ENCODE data around the gene BPI.
"Not testable (repeated sequence)": the region's sequence is repeated elsewhere in the genome, so short reads cannot be mapped to it uniquely, and the experiment has no call there.

The BPI gene

DNA sequence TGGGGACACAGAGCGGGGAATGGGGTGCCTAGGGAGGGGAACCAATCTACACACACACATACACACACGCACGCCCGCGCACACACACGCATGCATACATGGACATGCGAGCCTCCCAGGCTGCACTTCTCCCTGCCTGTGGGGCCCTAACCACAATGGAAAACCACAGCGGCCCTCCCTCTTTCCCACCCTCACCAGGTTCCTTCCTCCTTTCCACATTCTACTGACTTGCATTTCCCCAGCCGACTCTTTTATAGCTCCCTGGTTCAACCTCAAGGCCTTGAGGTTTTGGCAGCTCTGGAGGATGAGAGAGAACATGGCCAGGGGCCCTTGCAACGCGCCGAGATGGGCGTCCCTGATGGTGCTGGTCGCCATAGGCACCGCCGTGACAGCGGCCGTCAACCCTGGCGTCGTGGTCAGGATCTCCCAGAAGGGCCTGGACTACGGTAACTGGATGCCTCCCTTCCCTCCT is at the start of gene BPI:
Gene BPI (plus strand): TSS at position 249 of the 472 bp plus-strand sequence. CDS start 68 bp downstream, at position 317.
- no peak for DNase-seq

DNA sequence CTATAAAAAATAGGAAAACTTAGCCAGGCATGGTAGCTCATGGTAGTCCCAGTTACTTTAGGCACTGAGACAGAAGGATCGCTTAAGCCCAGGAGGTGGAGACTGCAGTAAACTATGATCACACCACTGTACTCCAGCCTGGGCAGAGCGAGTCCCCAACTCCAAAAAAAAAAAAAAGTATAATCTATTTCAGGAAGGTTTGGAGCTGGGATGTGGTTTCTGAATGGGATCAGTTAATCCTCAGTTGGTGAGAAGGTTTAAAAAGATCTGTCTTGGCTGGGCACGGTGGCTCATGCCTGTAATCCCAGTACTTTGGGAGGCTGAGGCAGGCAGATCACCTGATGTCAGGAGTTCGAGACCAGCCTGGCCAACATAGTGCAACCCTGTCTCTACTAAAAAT is 49.3 kb upstream of the BPI start:
- not testable (repeated sequence) for DNase-seq

DNA sequence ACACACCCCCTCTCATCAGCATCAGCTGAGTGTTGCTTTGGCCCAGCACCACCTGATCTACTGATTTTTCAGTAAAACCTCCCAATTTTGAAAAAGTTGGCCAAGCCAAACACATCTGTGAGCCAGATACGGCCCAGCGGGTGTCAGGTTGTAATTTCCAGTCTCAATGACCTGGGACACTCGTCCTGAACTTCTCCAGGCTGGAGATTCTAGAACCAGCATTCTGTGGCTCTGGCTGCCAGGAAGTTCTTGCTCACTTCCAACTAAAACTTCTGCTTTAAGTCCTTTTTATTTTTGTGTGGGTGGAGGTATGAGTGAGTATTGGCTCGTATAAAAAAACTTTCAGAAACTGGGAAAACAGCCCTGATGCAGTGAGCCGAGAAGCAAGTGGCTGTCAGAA is 48.6 kb upstream of the BPI start:
- DNase-seq = no peak

DNA sequence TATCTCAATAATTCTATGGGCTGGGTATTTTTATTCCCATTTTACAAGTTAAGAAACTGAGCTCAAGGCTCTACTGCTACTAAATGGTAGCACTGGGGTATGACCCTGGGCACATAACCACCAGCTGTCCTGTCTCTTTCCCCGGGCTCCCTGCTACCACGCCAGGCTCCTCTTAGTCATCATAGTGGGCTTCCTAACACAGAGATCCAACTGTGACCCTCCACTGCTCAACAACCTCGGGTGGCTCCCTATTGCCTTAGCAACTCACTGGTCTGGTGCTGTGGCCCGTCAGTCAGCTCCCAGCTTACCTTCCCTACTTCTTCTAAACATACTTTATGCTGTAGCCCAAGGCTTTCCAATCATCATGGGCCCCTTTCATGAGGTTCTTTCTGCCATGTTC is 47.9 kb upstream of the BPI start:
- no peak for DNase-seq

DNA sequence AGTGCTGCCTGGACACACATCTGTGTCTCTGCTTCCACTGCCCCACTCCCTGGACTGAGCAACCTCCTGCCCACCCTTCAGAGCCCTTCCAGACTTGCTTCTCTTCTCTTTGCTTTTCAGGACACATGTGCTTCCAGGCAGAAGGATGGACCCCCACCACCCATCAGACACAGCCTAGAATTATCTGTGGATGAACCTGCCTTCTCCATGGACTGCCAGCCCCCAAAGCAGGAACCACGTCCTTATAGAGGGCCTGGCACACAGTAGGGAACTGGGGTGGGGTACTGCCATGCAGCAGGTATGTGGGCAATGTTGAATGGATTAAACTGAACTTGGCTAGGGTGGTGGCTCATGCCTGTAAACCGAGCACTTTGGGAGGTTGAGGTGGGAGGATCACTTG is 47.0 kb upstream of the BPI start:
- DNase-seq = no peak

DNA sequence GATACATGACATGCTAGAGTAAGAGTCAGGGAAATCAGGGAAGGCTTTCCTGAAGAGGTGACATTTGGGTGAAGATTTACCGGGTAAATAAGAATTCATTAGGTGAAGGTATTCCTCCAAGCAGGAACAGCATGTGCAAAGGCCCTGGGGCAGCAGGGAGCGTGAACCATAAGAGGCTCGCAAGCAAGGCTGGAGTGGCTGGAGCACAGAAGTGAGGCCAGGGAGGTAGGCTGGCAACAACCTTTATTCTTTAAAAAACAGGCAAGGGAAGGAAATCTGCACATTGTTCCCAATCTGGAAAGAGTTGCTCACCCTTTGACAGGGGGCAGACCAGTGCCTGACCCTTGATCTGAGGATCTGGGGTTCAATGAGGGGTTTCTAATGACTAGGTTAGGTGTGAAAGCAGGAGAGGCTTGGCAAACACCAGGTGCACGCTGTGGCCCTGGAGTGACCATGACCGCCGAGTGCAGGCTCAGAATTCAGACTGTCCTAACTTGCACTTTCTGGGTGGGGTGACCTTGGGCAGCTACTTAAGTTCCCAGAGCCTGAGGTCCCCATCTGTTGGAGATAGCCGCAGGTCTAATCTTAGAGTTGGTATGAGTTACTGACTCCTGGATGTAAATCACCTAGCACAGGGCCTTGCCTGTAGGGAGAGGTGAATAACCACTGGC is 45.3 kb upstream of the BPI start:
- DNase-seq = no peak

DNA sequence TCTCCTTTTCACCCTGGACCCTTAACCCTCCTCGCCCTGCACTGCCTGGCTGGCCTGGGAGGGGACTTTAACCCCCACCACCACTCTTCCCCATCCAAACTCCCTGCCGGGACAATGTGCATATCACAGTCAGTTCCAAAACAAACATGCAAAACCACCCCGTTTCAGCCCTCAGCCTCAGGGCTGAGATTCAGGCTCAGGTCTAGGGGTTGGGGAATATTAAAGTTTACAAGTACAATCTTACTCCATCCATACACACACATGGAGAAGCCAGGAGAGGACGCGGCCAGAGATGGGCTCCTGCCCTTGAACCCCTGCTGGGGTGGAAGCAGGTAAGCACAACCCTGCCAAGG is 44.0 kb upstream of the BPI start:
- no peak for DNase-seq

DNA sequence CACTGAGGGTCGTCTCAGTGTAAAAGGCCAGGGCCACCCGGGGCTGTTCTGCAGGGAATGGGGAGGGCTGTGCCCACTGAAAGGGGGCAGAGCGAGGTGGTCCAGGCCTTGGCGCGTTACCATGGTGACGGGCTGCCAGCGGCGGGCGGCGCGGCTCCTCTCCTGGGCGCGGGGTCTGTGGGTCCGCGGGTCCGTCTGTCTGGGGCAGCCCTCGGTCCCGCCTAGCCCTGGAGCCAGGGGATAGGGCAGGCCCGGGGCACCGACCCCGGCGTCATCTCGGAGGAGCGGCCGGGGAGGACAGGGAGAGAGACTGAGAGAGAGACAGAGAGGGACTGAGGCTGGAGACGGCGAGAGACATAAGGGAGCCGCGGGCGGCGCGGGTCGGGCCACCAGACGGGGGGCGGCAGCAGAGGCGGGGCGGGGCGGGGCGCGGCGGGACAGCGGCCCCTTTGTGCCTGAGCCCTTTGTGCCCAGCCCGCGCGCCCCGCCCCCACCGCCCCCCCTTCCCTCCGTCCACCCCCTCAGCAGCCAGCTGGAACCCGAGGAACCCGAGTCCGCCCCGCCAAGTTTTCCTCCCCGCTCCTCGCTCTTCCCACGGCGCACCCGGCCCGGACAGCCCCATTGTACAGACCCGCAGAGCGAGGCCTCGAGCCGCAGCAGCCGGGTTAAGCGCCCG is 43.4 kb upstream of the BPI start, which contains the start of gene KIAA1755:
Gene KIAA1755 (minus strand): TSS at position 358 of the 676 bp plus-strand sequence. CDS start 235 bp downstream, at position 123.
- DNase-seq = no peak

DNA sequence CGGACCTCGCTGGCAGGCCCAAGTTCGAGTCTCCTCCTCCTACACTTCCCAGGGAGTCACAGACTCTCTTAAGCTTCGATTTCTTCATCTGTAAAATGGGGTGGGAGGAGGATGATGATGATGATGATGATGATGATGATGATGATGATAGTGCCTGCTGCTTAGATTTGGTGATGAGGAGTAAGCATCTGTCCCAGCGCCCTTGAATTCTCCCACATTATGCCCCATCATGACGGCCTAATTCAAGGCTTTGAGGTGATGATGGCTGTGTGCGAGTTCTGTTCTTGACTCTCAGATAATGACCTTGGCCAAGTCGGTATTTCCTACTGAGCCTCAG is 42.9 kb upstream of the BPI start:
- DNase-seq = no peak

DNA sequence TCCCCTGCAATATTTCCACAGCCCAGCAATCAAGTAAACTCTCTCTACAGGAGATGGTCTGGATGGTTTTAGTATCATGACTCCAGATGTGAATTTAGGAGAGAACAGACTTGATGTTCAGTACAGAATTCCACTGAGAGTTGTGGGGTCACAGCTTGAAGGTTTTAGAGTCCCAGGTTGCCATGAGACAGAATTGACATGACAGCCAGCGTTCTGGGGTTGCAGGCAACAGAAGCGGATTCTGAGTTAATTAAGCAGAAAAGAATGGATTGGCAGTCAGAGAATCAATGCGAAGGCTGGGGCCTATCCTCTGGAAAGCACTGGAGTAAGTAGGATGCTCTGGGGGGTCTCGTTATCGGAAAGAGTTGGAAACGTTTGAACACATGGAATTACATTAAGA is 41.0 kb upstream of the BPI start:
- DNase-seq = no peak

DNA sequence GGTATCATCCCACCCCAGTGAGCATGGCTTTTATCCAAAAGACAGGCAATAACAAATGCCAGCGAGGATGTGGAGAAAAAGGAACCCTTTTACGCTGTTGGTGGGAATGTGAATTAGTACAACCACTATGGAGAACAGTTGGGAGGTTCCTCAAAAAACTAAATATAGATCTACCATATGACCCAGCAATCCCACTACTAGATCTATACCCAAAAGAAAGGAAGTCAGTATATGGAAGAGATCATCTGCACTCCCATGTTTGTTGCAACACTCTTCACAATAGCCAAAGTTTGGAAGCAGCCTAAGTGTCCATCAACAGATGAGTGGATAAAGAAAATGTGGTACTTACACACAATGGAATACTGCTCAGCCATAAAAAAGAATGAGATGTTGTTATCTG is 37.5 kb upstream of the BPI start:
- DNase-seq = no peak

DNA sequence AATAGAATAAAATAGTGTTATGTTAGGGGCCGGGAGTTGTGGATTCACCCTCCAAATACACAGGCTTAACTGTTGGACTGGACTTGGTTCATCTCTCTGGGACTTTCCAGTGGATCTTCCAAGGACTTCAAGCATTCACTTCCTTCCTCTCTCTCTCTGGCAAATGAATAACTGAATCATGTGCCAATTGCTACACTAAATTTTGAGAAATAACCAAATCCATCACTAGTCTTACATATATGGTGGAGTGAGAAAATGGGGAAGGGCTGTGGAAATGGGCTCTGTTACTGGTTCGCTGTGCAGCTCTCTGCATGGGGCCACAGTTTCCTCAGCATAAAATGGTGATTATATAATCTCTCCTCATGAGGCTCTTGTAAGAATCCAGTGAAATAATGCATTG is 36.7 kb upstream of the BPI start:
- no peak for DNase-seq

DNA sequence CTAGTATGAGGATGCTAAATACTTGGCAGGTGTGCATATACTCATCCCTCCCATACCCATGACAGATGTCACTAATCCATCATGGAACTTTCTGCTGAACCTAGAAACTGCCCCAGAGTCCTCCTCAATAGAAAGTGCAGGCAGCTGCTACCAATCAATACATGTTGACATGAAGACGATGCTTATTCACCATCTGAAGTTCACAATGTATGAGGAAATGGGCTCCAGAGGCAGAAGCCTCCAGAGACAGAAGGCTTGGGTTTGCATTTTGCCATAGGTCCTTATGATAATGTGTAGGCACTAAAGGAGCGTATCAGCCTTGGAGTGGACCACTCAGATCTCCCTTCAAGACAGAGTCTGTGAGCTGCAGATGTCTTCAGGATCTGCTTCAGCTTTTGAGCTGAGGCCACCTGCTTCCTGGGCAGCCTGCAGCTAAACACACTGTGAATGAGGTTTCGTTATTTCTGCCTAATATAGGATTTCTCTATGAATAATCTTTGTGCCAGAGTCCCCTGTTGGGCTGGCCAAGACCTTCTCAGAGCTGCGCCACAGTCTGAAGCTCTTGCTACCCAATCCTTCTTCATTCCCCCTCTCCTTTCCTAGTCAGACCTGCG is 35.9 kb upstream of the BPI start:
- DNase-seq = no peak

DNA sequence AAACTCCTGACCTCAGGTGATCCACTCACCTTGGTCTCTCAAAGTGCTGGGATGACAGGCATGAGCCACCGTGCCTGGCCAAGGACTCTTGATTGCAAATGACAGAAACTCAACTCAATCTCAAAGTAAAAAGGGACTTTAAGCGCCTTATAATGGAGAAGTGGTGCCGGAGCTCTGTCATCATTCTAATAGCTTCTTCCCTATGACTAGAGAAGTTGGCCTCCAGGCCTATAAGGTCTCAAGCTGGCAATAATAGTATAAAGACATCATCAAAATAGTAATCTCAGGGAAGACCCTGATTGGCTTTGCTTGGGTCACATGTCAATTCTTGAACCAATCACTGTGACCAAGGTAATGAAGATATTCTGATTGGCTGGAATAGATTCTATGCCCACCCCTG is 34.9 kb upstream of the BPI start:
- no peak for DNase-seq

DNA sequence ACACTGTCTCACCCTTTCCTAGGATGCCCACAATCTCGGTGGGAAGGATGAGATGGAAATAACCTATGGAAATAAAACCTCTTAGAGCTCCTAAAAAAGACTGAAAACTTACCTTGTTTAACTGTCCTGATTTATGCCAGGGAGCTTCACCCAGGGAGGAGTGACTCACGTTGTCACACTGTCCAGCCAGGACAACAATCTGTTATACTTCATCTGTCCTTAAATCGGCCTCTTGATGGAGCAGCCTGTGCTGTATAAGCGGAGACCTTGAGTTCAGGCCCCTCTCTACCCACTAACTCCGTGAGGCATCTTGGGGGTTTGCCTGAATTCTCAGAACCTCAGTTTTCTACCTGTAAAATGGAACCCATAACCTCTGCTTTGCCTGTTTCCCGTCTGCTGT is 34.2 kb upstream of the BPI start:
- DNase-seq = no peak

DNA sequence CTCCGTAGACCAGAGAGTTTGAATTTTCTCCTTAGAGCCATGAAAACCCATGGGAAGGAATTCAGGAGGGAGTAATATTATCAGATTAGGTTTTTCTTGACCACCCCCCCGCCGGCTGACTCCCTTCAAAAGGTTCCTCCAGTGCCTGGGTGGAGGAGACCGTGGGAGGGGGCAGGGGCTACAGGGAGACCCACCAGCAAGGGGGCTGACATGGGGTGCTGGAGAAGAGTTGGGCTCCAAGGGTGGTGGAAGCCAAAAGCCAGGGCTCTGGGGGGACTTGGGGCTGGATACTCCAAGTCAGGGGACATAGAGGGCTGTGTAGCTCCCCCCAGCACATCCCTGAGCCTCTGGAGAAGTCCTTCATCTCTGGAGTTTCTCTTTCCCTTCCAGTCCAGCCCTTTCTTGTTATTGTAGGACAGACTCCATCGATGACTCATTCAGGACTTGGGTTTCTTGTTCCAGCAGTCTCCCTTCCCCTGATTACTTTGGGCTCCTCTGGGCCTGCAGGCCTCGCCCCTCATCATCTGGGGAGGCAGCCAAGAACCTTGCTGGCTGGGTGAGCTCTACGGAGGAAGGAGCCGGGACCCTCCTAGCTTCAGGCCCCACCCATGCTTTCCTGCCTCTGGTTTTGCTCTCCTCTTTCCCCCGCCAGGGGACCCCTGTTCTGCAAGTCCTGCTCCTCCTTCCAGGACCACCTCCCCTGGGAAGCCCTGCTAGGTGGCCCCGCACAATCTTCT is 32.9 kb upstream of the BPI start:
- DNase-seq = no peak

DNA sequence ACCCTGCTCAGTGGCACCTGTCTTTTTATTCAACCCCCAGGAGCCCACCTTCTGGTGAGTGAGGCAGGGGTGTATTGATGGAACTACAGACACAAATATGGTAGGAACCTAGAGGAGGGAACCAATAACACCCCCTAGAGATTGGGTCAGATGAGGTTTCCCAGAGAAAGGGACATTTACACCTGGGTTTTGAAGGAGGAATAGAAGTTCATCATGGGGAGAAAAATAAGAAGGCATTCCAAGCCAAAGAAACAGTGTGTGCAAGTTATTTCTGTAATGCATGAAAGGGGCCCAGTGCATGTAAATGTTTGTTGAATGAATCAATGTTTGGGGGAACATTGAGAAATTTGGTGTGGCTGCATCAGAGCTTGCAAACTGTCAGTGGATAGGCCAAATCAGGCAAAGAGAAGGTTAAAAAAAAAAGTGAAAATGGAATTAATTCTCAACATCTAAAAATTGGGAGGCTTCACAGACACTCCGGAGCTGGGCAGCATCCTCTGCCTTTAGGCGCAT is 32.3 kb upstream of the BPI start:
- DNase-seq = no peak

DNA sequence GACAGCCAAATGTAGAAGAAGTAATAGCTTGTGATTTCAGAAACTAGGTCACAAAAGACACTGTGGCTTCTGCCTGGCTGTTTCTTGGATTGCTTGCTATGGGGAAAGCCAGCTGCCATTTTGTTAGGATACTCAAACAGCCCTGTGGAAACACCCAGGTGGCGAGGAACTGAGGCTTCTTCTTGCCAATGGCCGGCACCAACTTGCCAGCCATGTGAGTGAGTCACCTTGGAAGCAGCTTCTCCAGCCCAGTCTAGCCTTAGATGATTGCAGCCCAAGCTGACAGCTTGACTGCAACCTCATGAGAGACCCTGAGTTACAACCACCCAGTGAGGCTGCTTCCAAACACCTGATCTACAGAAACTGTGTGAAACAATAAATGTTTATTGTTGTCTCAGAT is 31.6 kb upstream of the BPI start:
- no peak for DNase-seq

DNA sequence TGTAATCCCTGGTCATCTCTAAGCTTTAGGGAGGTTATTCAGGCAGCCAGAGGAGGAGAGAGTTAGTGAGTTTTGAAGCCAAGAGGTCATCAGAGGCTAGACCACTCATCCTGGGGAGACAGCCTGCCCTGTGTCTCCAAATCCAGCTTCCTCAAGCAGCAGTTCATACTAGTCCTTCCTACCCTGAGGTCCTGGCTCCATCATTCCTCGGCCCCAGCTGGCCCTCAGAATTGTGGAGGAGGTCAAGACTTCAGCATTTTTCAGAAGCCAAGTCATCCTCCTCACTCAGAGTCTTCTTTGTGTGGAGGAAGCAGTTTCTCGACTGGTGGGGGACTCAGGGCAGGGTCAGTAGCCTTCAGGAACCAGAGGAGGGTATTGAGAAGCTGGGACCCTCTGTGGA is 31.0 kb upstream of the BPI start:
- no peak for DNase-seq

DNA sequence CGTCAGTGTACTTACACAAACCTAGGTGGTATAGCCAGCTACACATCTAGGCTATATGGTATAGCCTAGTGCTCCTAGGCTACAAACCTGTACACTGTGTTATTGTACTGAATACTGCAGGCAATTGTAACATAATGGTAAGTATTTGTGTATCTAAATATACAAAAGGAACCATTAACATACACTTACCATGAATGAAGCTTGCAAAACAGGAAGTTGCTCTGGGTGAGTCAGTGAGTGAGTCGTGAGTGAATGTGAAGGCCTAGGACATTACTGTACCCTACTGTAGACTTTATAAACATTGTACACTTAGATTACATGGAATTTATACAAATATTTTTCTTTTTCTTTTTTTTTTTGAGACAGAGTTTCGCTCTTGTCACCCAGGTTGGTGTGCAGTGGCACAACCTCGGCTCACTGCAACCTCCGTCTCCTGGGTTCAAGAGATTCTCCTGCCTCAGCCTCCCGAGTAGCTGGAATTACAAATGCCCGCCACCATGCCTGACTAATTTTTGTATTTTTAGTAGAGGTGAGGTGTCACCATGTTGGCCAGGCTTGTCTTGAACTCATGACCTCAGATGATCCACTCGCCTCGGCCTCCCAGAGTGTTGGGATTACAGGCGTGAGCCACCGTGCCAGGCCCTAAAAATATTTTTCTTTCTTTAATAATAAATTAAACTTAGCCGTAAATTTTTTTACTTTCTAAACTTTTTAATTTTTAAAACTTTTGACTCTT is 28.0 kb upstream of the BPI start:
- DNase-seq = no peak

DNA sequence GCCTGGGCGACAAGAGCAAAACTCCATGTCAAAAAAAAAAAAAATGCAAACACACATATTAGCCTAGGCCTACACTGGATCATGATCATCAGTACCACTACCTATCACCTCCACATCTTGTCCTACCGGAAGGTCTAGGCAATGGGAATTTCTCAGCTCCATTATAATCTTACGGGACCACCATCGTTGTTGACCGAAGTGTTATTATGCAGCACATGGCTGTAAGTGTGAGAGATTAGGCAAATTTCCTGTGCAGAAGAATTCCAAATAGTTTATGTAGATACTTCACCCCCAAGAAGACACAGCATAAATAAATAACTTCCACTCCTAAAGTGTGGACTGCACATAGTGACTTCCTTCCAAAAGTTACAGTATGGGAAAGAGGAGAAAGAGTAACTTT is 26.7 kb upstream of the BPI start:
- DNase-seq = no peak

DNA sequence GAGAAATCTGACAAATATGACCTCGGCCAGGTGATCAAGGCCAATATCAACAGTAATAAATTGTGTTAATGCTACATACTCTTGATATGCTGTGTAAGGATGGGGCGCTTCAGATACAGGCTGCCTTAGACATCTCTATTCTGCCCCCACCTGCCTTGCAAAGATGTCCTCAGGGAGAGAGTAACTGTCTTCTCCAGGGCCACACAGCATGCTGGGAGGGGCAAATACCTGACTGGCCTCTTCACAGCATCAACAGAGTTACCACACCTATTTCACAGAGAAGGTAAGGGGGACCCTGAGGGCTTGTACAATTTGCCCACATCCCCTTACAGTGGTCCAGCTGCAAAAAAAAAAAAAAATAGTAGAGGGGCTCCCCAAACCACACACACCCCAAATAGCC is 26.3 kb upstream of the BPI start:
- DNase-seq = no peak

DNA sequence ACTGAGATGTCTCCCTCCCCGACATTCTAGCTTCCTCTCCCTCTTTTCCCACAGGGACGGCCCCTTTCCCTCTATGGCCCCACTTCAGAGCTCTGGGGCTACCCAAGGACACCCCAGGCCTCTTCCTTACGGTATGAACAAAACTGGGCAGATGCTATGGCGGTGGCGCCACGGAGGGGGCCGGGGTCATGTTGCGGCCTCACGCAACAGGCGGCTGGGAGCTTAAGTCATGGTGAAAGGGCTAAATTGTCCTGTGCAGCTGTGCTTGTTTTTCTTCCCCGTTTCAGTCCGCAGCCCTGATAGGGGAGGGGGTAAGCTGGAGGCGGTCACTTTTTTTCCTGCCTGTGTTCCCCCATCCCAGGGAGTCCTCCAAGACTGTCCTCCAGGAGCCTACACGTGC is 25.8 kb upstream of the BPI start:
- DNase-seq = no peak

All from NCI-H526 treated with DMSO at 0.1 percent for 48 hours (cell line).